Measurements from ENCODE around the gene ZC3HAV1. TPM values are rescaled to one million over a fixed set of nuclear protein-coding genes. Genes with fewer than 3 reads are reported as not detected.

ZC3HAV1 gene
- total RNA-seq (2022; extraction: Qiagen RNA extraction) = 28.8 to 34.9 TPM (median 29.0 TPM) in 5 replicates

DNA sequence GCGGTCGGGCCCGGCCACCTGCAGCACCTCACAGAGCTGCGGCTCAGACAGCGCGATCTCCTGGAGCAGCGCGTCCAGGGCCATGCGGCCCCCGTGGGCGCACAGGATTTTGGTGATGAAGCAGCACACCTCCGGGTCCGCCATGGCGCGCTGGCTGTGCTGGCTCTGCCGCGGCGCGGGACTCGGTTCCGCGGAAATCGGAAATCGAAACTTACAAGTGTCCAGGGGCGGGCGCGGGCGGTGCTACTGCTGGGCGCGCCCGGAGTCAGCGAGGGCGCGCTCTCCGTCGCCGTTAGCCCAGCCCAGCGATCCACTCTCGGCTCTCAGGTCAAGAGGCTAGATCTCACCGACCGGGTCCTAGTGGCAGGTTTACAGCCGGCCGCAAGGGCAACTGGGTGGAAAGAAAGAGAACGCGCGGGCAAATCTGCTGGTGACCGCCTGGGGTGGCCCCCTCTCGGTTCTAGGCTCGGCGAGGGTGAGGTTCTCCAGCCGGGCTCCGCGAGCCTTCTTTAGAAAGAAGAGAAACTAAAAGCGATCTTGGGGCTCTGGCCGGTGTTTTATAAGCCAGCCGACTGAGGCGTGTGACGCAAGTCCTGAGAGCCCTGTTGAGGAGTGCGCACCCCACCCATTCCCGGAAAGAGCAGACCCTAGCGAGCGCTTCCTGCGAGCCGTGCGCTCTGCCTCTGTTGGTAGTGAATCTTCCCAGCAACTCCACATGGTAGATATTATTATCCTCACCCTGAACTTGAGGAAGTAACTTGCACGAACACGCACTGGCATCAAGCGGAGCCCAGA is at the start of gene ZC3HAV1:
ZC3HAV1 (minus strand) TSS at position 533 of the 795 bp plus-strand sequence; CDS start at position 144, 389 bp downstream.

DNA sequence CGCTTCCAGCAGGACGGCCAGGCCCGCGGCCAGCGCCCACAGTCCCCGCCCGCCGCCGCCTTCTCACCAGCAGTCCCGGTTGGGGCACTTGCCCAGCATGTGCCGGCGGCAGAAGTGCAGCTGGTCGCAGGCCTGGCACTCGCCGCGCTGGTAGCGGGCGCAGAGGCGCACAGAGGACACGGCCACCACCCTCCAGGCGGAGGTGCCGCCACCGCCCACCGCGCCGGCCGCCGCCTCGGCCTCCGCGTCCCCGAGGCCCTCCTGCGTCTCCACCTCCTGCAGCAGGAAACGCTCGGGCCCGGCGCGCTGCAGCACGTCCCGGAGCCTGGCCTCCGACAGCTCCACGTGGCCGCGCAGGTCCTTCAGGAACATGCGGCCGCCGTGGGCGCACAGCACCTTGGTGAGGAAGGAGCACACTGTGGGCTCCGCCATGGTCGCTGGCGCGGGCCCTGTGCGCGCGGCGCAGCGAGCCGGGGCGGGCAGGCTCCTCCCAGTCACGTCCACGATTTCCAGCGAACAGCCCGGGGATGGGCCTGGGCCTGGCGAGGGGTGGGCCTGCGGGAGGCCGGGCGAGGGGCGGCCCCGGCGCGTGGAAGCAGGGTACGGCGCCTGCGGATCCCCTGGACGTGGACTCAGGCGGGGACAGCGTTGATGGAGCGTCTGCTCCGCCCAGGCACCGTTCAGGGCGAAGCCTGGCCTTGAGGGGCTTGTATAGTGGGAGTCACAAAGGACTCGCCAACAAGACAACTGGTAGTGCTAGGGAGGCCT is 73.8 kb downstream of the ZC3HAV1 start, which contains the start of gene ZC3HAV1L:
ZC3HAV1L (minus strand) TSS at position 457 of the 768 bp plus-strand sequence; CDS start at position 432, 25 bp downstream.

Other genes starting within 250 kb of the ZC3HAV1 start
- gene KIAA1549, start 128.3 kb downstream of the ZC3HAV1 start, total RNA-seq (2022; extraction: Qiagen RNA extraction) = 5.1 to 6.0 TPM (median 5.3 TPM) in 5 replicates
- gene ZC3HAV1L, start 73.7 kb downstream of the ZC3HAV1 start, total RNA-seq (2022; extraction: Qiagen RNA extraction) = 4.0 to 8.5 TPM (median 6.5 TPM) in 5 replicates
- 2.4 to 3.1 TPM (median 2.6 TPM) in 5 replicates for gene UBN2, start 121.5 kb upstream of the ZC3HAV1 start, total RNA-seq (2022; extraction: Qiagen RNA extraction)
- 12.3 to 34.9 TPM (median 31.4 TPM) in 5 replicates for gene FMC1, start 231.6 kb upstream of the ZC3HAV1 start, total RNA-seq (2022; extraction: Qiagen RNA extraction)

Data from A549 treated with AZD2906 at 1 μM for 4 hours (cell line).